H4 (cell line): ENCODE measurements around the gene MYH11. TPM values are rescaled to one million over a fixed set of nuclear protein-coding genes. Genes with fewer than 3 reads are reported as not detected.
"Not testable (repeated sequence)": the region's sequence is repeated elsewhere in the genome, so short reads cannot be mapped to it uniquely, and the experiment has no call there.

Source experiments
- DNase-seq: peaks from one replicate; pipeline ENCODE4 v3.0.0-alpha.2; 2015; ENCODE audit warnings: low spot score
- total RNA-seq: library from RNA; depleted of rRNA; stranded (reverse); fragments of >200 nt; shearing (Covaris generic); gene quantifications from 2 replicates; pipeline ENCODE4 v1.2.3, GENCODE V29; 2014

Gene MYH11
- total RNA-seq, 1 experiment from 2014 or later: not detected

- DNase-seq: no peak
Measured at GRCh38 chr16:15810949-15811348, 45.9 kb downstream of the MYH11 start.

GRCh38 chr16:15810411-15810810, 46.4 kb downstream of the MYH11 start:
- DNase-seq: no peak

- not testable (repeated sequence) for DNase-seq
Measured at GRCh38 chr16:15809297-15809696, 47.5 kb downstream of the MYH11 start.

DNA sequence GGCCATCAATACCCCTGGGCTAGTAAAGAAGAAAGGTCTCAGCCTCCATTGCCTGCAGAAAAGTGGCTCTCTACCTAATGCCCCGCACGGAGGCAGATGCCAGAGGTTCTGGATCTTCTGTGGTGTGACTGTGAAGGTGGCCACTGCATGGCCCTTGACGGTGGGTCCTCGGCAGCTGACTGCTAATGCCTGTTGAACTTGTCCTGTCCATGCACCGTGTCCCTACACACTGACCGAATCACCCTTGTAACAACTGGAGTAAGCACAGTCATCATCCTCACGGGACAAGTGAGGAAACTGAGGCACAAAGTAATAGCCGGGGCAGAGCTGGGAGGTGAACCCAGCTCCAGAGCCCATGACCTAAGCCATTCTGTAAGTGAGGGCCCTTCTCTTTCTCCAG, 48.8 kb downstream of the MYH11 start:
- DNase-seq: no peak

DNA sequence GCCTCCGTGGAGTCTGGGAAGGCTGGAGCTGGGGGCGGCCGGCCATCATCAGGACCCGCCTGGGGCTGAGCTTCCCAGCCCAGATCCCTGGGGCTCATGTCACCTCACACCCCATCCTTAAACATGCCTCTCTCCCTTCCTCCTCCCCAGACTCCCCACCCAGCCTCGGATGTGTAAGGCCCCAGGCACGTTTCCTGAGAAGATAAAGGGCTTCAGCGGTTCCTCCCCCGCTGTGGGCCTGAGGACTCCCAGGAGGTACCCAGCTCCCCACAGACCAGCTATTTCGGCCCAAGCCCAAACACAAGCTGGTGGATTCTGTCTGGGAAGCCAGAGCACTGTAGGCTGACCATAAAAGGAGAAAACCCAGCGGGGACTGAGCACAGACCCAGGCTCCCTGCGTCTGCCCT, 49.2 kb downstream of the MYH11 start:
- no peak for DNase-seq

DNA sequence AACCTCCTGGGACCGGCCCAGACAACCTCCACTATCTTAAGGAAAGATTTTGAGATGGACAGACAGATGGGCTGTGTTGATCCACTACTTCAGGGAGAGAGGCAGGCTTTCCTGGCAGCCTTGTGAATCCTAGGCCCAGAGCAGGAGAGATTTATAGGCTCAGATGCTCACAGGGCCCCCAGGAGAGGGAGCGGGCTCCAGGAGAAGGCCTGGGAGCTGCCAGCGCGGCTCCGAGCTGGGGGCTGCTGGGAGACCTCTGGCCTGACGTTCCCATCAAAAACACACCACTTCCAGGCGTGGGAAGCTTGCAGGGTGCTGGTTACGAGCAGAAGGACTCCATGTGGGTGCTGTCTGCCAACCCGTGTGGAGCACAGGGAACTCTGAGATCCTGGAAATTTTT, 53.2 kb downstream of the MYH11 start:
- DNase-seq: no peak

DNA sequence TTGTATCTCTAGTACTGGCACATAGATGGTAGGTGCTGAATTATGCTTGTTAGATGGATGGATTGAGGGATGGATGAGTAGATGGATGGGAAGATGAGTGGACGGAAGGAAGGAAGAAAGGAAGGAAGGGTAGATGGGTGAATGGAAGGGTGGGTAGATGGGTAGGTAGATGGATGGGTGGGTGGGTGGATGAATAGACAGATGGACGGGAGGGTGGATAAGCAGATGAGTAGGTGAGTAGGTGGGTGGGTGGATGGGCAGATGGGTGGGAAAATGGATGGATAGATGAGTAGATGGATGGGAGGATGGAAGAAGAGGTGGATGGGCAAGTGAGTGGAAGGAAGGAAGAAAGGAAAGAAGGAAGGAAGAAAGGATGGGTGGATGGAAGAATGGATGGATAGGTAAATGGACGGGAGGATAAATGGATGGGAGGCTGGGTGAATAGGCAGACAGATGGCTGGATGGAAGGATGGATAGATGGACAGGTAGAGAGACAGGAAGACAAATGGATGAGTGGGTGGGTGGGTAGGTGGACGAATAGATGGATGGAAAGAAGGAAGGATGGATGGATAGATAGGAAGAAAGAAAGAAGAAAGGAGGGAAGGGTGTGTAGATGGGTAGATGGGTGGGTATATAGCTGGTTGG, 56.9 kb downstream of the MYH11 start:
- no peak for DNase-seq

- DNase-seq: no peak
Measured at GRCh38 chr16:15798671-15799070, 58.2 kb downstream of the MYH11 start.

DNA sequence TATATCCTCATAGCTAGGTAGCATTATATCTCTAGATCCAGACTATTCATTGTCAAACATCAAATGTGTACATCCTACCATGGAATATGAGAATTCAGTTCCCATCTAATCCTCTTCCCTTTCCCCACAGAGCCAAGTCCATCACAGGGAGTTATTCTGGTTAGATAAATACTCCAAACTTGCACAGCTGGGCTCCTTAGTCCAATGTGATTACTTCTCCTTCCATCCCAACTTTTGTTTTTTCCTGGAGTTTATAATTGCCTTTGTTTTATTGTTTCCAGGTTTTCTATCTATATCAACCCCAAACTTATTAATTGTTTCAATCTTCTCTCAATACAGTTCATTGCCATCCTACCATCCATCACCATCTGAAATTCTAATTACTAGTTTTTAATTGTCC, 59.9 kb downstream of the MYH11 start:
- no peak for DNase-seq

GRCh38 chr16:15795615-15796014, 61.2 kb downstream of the MYH11 start:
- DNase-seq: no peak

DNA sequence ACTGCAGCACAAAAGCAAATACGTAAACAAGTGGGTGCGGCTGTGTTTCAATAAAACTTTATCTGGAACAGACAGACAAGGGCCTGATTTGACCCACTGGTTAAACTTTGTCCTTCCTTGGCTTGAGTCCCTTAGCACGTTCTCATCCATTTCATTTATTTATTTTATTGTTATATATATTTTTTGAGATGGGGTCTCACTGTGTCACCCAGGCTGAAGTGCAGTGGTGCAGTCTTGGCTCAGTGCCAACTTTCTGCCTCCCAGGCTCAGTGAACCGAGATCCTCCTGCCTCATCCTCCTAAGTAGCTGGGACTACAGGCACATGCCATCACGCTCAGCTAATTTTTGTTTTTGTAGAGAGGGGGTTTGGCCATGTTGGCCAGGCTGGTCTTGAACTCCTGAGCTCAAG, 64.3 kb downstream of the MYH11 start:
- no peak for DNase-seq

DNA sequence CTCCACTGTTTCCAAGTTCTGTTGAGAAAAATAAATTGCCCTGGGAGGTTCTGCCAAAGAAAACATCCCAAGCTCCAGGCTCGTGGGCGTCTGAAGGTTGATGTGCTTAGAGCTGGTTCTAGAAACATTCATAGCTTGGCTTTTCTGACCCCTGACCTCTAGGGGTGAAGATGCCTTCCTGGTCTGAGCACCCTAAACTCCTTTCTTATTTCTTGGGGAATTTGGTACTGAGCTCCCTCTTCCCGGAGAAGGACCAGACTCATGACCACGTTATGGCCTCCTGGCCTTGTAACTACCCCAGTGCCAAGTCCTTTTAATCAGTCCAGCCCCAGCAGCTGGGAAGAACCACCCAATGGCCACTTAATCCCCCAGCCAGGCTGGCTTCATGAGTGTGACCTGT, 66.4 kb downstream of the MYH11 start:
- DNase-seq: no peak

GRCh38 chr16:15789816-15790215, 67.0 kb downstream of the MYH11 start:
- not testable (repeated sequence) for DNase-seq

GRCh38 chr16:15788846-15789239, 68.0 kb downstream of the MYH11 start:
- DNase-seq: no peak

- no peak for DNase-seq
Measured at GRCh38 chr16:15786501-15786900, 70.3 kb downstream of the MYH11 start.

GRCh38 chr16:15785386-15786059, 71.3 kb downstream of the MYH11 start:
- no peak for DNase-seq

GRCh38 chr16:15783985-15784384, 72.8 kb downstream of the MYH11 start:
- no peak for DNase-seq

DNA sequence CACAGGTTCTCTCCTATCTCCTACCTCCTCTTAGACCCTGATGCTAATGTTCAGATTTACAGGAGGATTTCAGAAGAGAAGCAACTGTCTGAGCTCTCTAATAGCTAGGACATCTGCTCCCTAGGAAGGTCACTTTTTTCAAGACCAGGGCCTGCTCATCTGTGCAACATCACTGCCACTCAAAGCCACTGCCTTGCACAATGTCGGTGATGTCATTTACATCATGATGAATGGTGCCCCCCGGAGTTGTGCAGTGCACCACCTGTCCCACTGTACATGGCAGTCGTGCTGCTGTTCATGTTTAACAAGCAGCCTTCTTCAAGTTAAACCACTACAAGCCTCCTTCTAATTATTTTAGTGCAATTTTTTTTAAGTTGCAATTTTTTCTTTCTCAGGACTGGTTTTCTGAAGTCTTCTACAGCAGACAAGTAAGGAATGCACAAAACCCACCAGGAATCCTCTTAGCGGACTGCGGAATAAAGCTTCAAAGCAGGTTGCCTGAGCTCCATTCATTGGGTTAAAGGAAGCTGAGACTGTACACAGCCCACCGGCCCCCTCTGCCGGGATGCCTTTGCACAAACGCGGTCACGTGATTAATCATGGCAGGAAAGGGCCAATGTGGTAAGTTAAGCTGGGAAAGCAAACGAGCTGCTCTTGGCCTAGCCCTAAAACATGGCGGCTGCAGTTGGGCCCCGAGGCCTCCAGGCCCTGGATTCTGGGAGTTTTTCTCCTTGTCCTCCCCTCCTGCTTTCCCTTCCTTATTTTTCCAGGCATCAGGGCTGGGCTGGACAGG, 74.1 kb downstream of the MYH11 start:
- DNase-seq: no peak

DNA sequence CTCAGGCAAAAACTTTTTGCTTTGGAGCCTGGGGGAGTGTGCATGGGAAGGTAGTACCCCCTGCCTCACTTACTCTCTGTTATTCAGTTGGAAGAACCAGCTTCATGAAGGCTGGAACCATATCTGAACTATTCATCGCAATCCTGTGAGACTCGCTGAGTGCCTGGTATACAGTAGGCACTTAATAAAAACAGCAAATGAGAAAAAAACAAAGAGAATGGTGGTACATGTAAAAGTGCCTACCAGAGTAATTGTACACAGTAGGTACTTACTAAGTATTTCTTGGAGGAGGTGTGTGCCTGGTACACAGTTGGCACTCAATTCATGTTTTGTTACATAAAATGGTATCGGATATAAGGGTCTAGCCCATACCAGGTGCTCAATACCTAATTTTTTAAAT, 75.2 kb downstream of the MYH11 start:
- DNase-seq: no peak

- no peak for DNase-seq
Measured at GRCh38 chr16:15780805-15781204, 76.0 kb downstream of the MYH11 start.

DNA sequence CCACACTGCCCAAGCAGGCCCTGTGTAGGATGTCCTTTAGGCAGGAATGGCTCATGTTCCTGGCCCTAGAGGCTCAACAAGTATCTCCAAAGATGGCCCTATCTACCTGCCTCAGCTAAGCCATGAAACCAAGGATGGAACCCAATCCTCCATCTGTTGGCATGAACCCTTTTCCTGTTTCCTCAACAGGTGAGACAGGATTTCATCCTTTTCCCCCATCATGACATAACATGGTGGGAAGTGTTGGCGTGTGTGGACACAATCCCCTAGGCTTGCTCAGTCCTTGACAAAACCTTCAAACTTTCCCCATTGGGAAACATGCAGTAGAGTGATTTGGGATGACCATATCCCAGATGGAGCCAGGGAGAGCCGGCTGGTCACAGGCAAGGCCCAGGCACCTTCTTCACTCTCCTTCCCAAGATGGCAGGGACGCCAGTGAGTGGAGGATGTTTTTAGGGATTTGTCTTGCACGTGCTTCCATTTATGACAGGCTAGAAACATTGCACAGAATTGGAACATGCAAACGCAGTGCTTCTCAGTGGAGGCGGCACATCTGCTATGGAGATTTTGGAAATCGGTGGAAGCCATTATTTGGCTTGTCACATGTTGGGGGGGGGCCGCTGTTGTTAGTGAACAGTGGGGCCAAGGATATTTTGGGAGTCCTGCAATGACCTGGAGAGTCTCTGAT, 77.0 kb downstream of the MYH11 start:
- DNase-seq: no peak

DNA sequence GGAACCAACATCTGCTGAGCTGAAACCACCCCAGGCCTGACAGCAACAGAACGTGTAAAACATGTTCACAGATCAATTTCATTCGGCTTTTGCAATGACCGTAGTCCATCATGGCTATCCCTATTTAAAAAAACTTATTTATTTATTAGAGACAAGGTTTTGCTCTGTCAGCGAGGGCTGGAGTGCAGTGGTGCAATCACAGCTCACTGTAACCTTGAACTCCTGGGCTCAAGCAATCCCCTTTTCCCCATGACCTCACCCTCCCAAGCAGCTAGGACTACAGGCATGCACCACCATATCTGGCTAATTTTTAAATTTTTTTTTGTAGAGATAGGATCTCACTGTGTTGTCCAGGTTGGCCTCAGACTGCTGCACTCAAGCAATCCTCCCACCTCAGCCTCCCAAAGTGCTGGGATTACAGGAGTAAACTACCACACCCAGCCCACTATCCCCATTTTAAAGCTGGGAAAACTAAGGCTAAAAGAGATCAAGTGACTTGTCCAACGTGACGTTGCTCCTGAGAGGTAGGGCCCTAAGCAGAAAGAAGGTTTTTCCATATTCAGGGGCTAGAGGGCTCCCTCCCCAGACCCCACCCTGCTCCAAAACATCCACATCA, 77.7 kb downstream of the MYH11 start:
- no peak for DNase-seq
